GM10248 (cell line): ENCODE measurements around the gene PSAP.
A peak's percentile ranks its signal among the peaks of the same experiment; 100 is the strongest.

Experiments used
- CTCF ChIA-PET: fragments of 300-600 bp; sonication (Branson Sonifier 250); formaldehyde crosslinking; extraction: SDS; loops from one replicate; lab custom pipeline; 2021; ENCODE audit warnings: antibody characterized with exemption; lab: Yijun Ruan, JAX
- POLR2A ChIA-PET: fragments of 350-650 bp; sonication (Branson Sonifier 250); formaldehyde crosslinking; extraction: SDS; loops from one replicate; lab custom pipeline; 2020; ENCODE audit warnings: antibody characterized with exemption; lab: Yijun Ruan, JAX
- DNase-seq: peaks from one replicate; pipeline ENCODE4 v3.0.0; 2012; ENCODE audit errors: extremely low spot score
- TF ChIP-seq, protein P1 (sequence below): IDR thresholded peaks from 2 replicates; pipeline ENCODE4 v1.5.1; 2012; ENCODE audit warnings: mild to moderate bottlenecking, low read depth; ENCODE audit errors: extremely low read depth, missing control alignments, control extremely low read depth

The PSAP gene

DNA sequence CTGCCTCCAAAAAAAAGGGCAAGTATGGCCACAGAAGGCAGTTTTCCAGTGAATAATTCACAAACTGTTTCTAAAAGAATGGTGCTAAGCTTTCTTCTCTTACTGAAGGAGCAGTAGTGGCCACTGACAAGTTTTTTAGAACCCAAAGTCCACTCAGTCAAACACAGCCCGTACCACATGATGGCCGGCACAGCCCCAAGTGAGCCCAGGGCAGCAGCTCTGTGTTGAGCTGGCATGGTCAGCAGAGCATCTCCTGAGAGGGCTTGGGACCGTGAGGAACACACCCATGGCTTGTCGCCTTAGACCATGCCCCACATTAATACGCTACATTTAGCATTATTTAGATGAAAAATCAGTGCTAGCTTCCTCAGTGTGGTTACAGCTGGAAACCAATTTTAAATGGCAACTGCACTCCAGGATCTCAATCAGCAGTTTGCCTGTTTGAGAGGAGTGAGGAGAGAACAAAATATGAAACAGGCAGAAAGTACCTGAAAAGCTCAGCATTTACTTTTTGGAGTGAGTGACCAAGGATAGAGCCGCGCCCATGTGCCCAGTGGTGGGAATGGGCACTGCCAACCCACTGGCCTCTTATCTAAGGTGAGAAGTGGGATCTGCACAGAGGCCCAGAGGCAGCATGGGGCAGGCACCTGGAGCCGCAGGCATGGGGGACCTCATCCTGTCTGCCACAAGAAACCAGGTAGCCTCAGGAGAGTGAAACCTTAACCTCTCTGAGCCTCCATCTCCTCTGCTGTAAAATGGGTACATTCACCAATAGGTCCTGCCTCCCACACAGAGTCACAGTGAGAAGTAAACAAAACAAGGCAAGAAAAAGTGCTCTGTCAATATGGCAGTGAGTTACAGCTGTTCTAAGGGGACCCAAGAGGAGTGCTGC, 17.4 kb downstream of the PSAP start:
- TF ChIP-seq, protein P1, sequence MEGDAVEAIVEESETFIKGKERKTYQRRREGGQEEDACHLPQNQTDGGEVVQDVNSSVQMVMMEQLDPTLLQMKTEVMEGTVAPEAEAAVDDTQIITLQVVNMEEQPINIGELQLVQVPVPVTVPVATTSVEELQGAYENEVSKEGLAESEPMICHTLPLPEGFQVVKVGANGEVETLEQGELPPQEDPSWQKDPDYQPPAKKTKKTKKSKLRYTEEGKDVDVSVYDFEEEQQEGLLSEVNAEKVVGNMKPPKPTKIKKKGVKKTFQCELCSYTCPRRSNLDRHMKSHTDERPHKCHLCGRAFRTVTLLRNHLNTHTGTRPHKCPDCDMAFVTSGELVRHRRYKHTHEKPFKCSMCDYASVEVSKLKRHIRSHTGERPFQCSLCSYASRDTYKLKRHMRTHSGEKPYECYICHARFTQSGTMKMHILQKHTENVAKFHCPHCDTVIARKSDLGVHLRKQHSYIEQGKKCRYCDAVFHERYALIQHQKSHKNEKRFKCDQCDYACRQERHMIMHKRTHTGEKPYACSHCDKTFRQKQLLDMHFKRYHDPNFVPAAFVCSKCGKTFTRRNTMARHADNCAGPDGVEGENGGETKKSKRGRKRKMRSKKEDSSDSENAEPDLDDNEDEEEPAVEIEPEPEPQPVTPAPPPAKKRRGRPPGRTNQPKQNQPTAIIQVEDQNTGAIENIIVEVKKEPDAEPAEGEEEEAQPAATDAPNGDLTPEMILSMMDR = no peak
- DNase-seq = no peak
- POLR2A ChIA-PET = no interaction called here
- CTCF ChIA-PET = interaction anchor here (0.9 to 11.2 kb wide), 4 partner anchors 11 to 64 kb away, joined by 3 to 90 read pairs (median 4); no protein-coding TSS in a partner anchor

DNA sequence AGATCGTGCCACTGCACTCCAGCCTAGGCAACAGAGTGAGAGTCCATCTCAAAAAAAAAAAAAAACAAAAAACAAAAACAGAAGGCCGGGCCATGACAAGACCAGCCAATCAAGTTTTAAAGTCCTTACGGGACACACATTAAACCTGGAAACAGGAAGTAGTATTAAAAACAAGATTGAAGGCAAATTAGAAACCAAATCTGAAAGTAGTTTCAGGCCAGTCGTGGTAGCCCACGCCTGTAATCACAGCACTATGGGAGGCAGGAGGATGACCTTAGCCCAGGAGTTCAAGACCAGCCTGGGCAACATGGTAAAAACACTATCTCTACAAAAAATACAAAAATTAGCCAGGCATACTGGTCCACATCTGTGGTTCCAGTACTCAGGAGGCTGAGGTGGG, 18.1 kb downstream of the PSAP start:
- DNase-seq = peak; percentile 78
- ChIA-PET POLR2A (no interaction called here), CTCF (interaction anchor here (1.0 to 11.2 kb wide), 3 partner anchors 10 to 65 kb away, joined by 3 to 90 read pairs (median 4); no protein-coding TSS in a partner anchor)
- TF ChIP-seq, protein P1 = no peak

DNA sequence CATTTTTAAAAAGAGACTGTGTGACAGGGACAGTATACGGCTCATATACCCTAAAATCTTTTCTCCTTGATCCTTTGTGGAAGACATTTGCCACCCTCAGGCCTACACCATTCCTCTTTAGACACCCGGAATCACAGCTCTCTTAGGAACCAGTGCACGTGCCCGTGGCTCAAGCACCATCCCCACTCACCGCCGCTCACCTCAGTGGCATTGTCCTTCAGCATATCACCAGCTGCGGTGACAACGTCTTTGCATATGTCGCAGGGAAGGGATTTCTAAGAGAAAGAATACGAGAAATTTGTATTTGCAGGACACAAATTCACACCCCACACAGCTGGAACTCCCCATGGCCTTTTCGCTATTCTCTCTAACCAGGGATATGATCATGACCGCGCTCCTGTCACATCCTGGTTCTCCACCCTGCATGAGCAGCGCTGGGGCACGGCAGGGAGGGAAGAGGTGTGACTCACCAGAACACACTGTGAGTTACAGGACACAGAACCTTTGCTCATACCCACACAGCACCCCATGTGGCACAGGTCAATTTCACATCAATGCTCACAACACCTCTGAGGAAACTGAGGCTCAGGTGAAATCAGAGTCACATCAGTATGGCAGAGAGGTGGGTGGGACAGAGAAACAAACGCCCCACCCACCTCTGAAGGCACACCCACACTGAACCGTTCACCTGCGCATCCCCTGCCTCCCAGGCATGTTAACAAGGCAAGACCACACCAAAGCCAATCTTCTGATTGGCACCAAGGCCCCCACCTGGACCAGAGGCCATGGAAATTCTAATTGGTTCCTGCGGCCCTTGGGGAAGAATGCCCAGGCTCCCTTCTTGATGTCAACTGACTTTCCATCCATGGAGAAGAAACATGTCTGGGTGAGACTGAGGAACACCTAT, 19.2 kb downstream of the PSAP start:
- CTCF ChIA-PET = interaction anchor here (1.3 to 11.2 kb wide), 3 partner anchors 11 to 66 kb away, joined by 4 to 90 read pairs (median 12); no protein-coding TSS in a partner anchor
- POLR2A ChIA-PET = no interaction called here
- DNase-seq = no peak
- TF ChIP-seq, protein P1 = no peak

DNA sequence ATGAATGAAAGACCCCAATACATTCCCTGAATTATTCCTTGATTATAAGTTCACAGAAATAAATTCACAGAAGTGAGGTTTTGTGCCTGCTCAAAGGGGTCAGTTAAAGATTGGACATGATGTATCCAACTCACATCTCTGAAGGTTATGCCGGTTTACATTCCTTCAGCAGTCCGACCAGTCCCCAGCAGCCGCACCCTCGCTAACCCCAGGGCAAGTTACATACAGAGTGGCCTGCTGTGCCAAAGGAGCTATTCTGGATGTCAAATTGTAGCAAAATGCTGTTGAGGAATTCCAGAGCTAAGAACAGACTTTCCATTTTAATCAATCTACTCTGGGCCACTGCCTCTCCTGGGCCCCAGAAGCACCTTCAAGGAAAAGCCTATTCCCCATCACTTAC, 20.3 kb downstream of the PSAP start:
- no peak for DNase-seq
- TF ChIP-seq, protein P1 = no peak
- ChIA-PET POLR2A (interaction anchor here (0.6 kb wide), 1 partner anchor 21 kb away, joined by 11 read pairs; no protein-coding TSS in a partner anchor), CTCF (interaction anchor here (1.2 to 11.2 kb wide), 4 partner anchors 12 to 67 kb away, joined by 3 to 90 read pairs (median 8); no protein-coding TSS in a partner anchor)

DNA sequence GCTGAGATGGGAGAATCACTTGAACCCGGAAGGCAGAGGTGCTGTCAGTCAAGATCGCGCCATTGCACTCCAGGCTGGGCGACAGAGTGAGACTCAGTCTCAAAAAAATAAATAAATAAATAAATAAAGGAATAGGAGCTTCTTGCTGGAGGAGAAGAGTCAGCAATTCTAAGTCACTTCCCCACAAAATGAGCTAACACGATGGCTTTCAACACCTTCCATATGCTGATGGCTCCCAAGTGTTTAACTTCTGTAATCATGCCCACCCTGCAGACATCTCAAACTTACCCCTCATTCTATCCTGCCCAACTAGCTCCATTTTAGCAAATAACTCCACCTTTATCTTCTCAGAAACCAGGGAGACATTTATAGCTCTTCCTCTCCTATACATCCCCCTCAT, 21.2 kb downstream of the PSAP start:
- TF ChIP-seq, protein P1 = no peak
- no peak for DNase-seq
- CTCF ChIA-PET = interaction anchor here (0.7 to 11.2 kb wide), 5 partner anchors 12 to 68 kb away, joined by 3 to 90 read pairs (median 7); partner anchors contain the start of gene VSIR
- POLR2A ChIA-PET = no interaction called here

DNA sequence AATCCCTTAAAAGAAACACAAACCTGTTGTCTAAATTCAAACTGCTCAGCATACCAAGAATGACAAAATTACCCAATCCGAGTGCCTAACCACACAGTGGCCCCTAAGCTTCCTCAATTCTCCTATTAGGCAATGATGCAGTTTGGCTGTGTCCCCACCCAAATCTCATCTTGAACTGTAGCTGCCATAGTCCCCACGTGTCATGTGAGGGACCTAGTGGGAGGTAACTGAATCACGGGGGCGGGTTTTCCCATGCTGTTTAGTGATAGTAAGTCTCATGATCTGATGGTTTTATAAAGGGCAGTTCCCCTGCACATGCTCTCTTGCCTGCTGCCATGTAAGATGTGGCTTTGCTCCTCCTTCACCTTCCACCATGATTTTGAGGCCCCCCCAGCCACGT, 21.9 kb downstream of the PSAP start:
- ChIA-PET CTCF (interaction anchor here (1.2 to 2.3 kb wide), 5 partner anchors 11 to 133 kb away, joined by 3 to 12 read pairs (median 3); no protein-coding TSS in a partner anchor), POLR2A (no interaction called here)
- DNase-seq = no peak
- TF ChIP-seq, protein P1 = no peak
